ENCODE data around the gene HNRNPU. TPM values are rescaled to one million over a fixed set of nuclear protein-coding genes. Genes with fewer than 3 reads are reported as not detected.

The HNRNPU gene
- total and polyA plus RNA-seq, 2 of the 13 experiments (the other 11 are each of a cell fraction or from before 2014, with no cell fraction given): 101 to 508 TPM

DNA sequence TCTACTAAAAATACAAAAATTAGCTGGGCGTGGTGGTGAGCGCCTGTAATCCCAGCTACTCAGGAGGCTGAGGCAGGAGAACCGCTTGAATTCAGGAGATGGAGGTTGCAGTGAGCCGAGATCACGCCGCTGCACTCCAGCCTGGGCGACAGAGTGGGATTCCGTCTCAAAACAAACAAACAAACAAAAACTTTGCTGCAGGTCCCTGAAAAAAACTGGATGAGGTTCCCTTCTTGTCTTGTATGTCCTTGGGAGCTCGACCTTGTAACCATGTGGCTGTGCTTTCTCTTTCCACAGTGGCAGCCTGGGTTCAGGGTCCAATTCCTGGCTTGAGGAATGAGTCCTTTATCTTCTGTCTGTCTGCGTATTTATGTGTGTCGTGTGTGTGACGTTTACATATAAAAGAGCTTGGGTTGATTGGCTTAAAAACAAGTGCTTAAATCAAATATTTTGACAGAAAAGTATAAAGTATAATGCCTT lies 46.9 kb downstream of the HNRNPU start (continued):
- TF ChIP-seq ZNF101 (CRISPR knock-in tag; IDR thresholded peaks at IDR 0.05; ENCODE audit: borderline replicate concordance, low read depth): no peak
- no peak for TF ChIP-seq ZNF44 (CRISPR knock-in tag; IDR thresholded peaks at IDR 0.05)
- no peak for TF ChIP-seq SNRNP70 (IDR thresholded peaks at IDR 0.05; ENCODE audit: low read depth, low read length)
- TF ChIP-seq ADNP (CRISPR knock-in tag; IDR thresholded peaks at IDR 0.05): peak; percentile 63; the same call in 1 of the 2 replicates
- TF ChIP-seq FOXP1 (IDR thresholded peaks at IDR 0.05): no peak
- peak; percentile 80 for TF ChIP-seq FOXP1 (CRISPR knock-in tag; IDR thresholded peaks at IDR 0.05)
- 0 out of 2 replicates have a peak, but pooled peaks have one; percentile 11 for TF ChIP-seq BORCS8-MEF2B (CRISPR knock-in tag; IDR thresholded peaks at IDR 0.05)
- peak; percentile 49 for TF ChIP-seq GABPB1 (CRISPR knock-in tag; IDR thresholded peaks at IDR 0.05)
- no peak for TF ChIP-seq JUND (CRISPR knock-in tag; IDR thresholded peaks at IDR 0.05)
- TF ChIP-seq TCF7L2 (IDR thresholded peaks at IDR 0.05; ENCODE audit: low read depth, low read length): no peak
- TF ChIP-seq HDAC6 (IDR thresholded peaks at IDR 0.05; ENCODE audit: low read depth, low read length): no peak
- 0 out of 2 replicates have a peak, but pooled peaks have one; percentile 14 for TF ChIP-seq HMG20B (CRISPR knock-in tag; conservative IDR thresholded peaks at IDR 0.05)
- TF ChIP-seq ISX (CRISPR knock-in tag; conservative IDR thresholded peaks at IDR 0.05): no peak
- TF ChIP-seq ZNF12 (CRISPR knock-in tag; IDR thresholded peaks at IDR 0.05): 0 out of 2 replicates have a peak, but pooled peaks have one; percentile 27
- TF ChIP-seq ZNF143 (CRISPR knock-in tag; IDR thresholded peaks at IDR 0.05): no peak
- no peak for TF ChIP-seq MYNN (CRISPR knock-in tag; IDR thresholded peaks at IDR 0.05; ENCODE audit: low read depth)
- 0 out of 2 replicates have a peak, but pooled peaks have one; percentile 18 for TF ChIP-seq ZNF274 (CRISPR knock-in tag; IDR thresholded peaks at IDR 0.05)
- TF ChIP-seq ZNF605 (CRISPR knock-in tag; IDR thresholded peaks at IDR 0.05): 0 out of 2 replicates have a peak, but pooled peaks have one; percentile 29
- TF ChIP-seq, protein P1, sequence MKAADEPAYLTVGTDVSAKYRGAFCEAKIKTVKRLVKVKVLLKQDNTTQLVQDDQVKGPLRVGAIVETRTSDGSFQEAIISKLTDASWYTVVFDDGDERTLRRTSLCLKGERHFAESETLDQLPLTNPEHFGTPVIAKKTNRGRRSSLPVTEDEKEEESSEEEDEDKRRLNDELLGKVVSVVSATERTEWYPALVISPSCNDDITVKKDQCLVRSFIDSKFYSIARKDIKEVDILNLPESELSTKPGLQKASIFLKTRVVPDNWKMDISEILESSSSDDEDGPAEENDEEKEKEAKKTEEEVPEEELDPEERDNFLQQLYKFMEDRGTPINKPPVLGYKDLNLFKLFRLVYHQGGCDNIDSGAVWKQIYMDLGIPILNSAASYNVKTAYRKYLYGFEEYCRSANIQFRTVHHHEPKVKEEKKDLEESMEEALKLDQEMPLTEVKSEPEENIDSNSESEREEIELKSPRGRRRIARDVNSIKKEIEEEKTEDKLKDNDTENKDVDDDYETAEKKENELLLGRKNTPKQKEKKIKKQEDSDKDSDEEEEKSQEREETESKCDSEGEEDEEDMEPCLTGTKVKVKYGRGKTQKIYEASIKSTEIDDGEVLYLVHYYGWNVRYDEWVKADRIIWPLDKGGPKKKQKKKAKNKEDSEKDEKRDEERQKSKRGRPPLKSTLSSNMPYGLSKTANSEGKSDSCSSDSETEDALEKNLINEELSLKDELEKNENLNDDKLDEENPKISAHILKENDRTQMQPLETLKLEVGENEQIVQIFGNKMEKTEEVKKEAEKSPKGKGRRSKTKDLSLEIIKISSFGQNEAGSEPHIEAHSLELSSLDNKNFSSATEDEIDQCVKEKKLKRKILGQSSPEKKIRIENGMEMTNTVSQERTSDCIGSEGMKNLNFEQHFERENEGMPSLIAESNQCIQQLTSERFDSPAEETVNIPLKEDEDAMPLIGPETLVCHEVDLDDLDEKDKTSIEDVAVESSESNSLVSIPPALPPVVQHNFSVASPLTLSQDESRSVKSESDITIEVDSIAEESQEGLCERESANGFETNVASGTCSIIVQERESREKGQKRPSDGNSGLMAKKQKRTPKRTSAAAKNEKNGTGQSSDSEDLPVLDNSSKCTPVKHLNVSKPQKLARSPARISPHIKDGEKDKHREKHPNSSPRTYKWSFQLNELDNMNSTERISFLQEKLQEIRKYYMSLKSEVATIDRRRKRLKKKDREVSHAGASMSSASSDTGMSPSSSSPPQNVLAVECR (CRISPR knock-in tag; IDR thresholded peaks at IDR 0.05; ENCODE audit: borderline replicate concordance): peak; percentile 34; the same call in 1 of the 2 replicates
- no peak for TF ChIP-seq MEIS1 (CRISPR knock-in tag; IDR thresholded peaks at IDR 0.05; ENCODE audit: borderline replicate concordance)

Measured in HepG2 (cell line).